Uterus (tissue), 2 donors: Measurements from ENCODE around the gene TSPAN7.

Source experiments
- POLR2A ChIP-seq, 2 donors: fragments of 450-650 bp; IDR thresholded peaks; one replicate each; pipeline ENCODE4 v1.6.1; 2016; ENCODE audit warnings: antibody characterized with exemption in 2 of 2, mild to moderate bottlenecking in 1 of 2, moderate library complexity in 1 of 2
- TF ChIP-seq, protein P1 (sequence below), 4 experiments: fragments of 200-600 bp in 2 of 4; fragments of 450-650 bp in 2 of 4; sonication (generic) in 2 of 4; IDR thresholded peaks; one replicate each; pipeline ENCODE4 v1.5.1; 2016 to 2019; ENCODE audit warnings: antibody characterized with exemption in 4 of 4, mild to moderate bottlenecking in 2 of 4, moderate library complexity in 1 of 4

DNA sequence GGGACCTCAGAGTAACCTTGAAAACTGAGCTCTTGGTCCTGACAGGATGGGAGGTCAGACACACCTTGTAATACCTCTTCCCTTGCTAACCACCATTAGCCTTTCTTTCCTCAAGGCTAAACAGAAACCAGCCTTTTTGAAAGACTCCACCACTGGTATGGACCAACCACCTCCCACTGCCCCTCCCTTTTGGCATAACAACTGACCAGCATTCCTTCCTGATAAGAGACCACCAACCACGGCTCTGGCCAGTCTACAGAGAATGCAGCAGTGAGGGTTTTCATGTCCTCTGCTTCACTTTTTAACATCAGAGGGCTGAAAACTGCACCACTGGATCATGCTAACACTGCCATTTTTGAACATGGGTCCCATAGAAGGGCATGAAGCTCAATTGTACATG is 139.7 kb downstream of the TSPAN7 start:
- TF ChIP-seq POLR2A (IDR thresholded peaks at IDR 0.05), result no peak
- TF ChIP-seq, protein P1, sequence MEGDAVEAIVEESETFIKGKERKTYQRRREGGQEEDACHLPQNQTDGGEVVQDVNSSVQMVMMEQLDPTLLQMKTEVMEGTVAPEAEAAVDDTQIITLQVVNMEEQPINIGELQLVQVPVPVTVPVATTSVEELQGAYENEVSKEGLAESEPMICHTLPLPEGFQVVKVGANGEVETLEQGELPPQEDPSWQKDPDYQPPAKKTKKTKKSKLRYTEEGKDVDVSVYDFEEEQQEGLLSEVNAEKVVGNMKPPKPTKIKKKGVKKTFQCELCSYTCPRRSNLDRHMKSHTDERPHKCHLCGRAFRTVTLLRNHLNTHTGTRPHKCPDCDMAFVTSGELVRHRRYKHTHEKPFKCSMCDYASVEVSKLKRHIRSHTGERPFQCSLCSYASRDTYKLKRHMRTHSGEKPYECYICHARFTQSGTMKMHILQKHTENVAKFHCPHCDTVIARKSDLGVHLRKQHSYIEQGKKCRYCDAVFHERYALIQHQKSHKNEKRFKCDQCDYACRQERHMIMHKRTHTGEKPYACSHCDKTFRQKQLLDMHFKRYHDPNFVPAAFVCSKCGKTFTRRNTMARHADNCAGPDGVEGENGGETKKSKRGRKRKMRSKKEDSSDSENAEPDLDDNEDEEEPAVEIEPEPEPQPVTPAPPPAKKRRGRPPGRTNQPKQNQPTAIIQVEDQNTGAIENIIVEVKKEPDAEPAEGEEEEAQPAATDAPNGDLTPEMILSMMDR (IDR thresholded peaks at IDR 0.05), result no peak
